H1 (cell line): ENCODE results near the gene RABL6.

Experiments
- CHD1 ChIP-seq: IDR thresholded peaks from 2 replicates; pipeline ENCODE4 v1.6.1; 2012; ENCODE audit warnings: low read depth, low read length, improper control_type of control experiment
- EZH2 ChIP-seq: fragments of 200-600 bp; sonication (generic); IDR thresholded peaks from 2 replicates; pipeline ENCODE4 v1.7.1; 2012; ENCODE audit warnings: low read depth, mild to moderate bottlenecking, moderate library complexity, low read length, inconsistent platforms; ENCODE audit not compliant: severe bottlenecking
- HDAC2 ChIP-seq, 2 experiments: fragments of 300-600 bp in 1 of 2; sonication (generic) in 1 of 2; IDR thresholded peaks; 2 replicates each; pipeline ENCODE4 v1.6.1; 2011 to 2012; ENCODE audit warnings: low read depth in 2 of 2, low read length in 2 of 2, mild to moderate bottlenecking in 2 of 2, moderate library complexity in 2 of 2, borderline replicate concordance in 1 of 2, inconsistent platforms in 1 of 2
- POLR2AphosphoS5 ChIP-seq: IDR thresholded peaks from 2 replicates; pipeline ENCODE4 v1.6.1; 2011; ENCODE audit warnings: low read depth, low read length
- SP2 ChIP-seq: IDR thresholded peaks from 2 replicates; pipeline ENCODE4 v1.6.1; 2012; ENCODE audit warnings: mild to moderate bottlenecking, low read length, inconsistent platforms
- USF2 ChIP-seq: IDR thresholded peaks from 2 replicates; pipeline ENCODE4 v1.6.1; 2011; ENCODE audit warnings: low read length, improper control_type of control experiment
- YY1 ChIP-seq: IDR thresholded peaks from 2 replicates; pipeline ENCODE4 v1.6.1; 2011; ENCODE audit warnings: low read depth, mild to moderate bottlenecking, low read length
- TF ChIP-seq, protein P1 (sequence below), 3 experiments: IDR thresholded peaks; 1 replicate in 2 of 3; 2 replicates in 1 of 3; pipeline versions ENCODE4 v1.5.1 to v1.6.1; 2011; ENCODE audit warnings: low read length in 3 of 3, mild to moderate bottlenecking in 3 of 3, inconsistent platforms in 2 of 3, low read depth in 1 of 3, moderate library complexity in 1 of 3; ENCODE audit not compliant: insufficient read depth in 1 of 3; ENCODE audit errors: control extremely low read depth in 1 of 3

GRCh38 chr9:136849038-136849959, 41.6 kb downstream of the RABL6 start, which contains the start of gene PHPT1:
- TF ChIP-seq YY1 = peak; percentile 88
- TF ChIP-seq POLR2AphosphoS5 = peak; percentile 94
- no peak; a peak in 1 of 4 replicates for TF ChIP-seq HDAC2 (IDR thresholded peaks at IDR 0.05; ENCODE audit: borderline replicate concordance in 1 of 2, low read depth in 2 of 2, low read length in 2 of 2)
- TF ChIP-seq, protein P1, sequence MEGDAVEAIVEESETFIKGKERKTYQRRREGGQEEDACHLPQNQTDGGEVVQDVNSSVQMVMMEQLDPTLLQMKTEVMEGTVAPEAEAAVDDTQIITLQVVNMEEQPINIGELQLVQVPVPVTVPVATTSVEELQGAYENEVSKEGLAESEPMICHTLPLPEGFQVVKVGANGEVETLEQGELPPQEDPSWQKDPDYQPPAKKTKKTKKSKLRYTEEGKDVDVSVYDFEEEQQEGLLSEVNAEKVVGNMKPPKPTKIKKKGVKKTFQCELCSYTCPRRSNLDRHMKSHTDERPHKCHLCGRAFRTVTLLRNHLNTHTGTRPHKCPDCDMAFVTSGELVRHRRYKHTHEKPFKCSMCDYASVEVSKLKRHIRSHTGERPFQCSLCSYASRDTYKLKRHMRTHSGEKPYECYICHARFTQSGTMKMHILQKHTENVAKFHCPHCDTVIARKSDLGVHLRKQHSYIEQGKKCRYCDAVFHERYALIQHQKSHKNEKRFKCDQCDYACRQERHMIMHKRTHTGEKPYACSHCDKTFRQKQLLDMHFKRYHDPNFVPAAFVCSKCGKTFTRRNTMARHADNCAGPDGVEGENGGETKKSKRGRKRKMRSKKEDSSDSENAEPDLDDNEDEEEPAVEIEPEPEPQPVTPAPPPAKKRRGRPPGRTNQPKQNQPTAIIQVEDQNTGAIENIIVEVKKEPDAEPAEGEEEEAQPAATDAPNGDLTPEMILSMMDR (IDR thresholded peaks at IDR 0.05; ENCODE audit: control extremely low read depth in 1 of 3, insufficient read depth in 1 of 3, low read depth in 1 of 3, low read length in 3 of 3) = no peak
- TF ChIP-seq SP2 = peak; percentile 79
- TF ChIP-seq USF2 = peak; percentile 60; the same call in 1 of the 2 replicates
- TF ChIP-seq EZH2 = no peak
- TF ChIP-seq CHD1 = no peak
